Neuronal stem cell (in vitro differentiated cells): Measurements from ENCODE around the gene FRY.

Experiments
- DNase-seq: peaks from one replicate; pipeline ENCODE4 v3.0.0-alpha.2; 2013; ENCODE audit warnings: low spot score
- H2AFZ ChIP-seq: one replicate; pipeline ENCODE4 v1.6.1; 2013; ENCODE audit warnings: mild to moderate bottlenecking, low read length, inconsistent platforms
- H2AK5ac ChIP-seq: 2 replicates; pipeline ENCODE4 v1.6.1; 2013; ENCODE audit warnings: low read depth, mild to moderate bottlenecking, inconsistent platforms, low read length, moderate library complexity, mixed read lengths
- H2BK120ac ChIP-seq: 2 replicates; pipeline ENCODE4 v1.6.1; 2013; ENCODE audit warnings: low read depth, mild to moderate bottlenecking, inconsistent platforms, low read length, moderate library complexity, mixed read lengths
- H2BK12ac ChIP-seq: one replicate; pipeline ENCODE4 v1.6.1; 2013; ENCODE audit warnings: low read length, inconsistent platforms
- H2BK15ac ChIP-seq: 2 replicates; pipeline ENCODE4 v1.6.1; 2013; ENCODE audit warnings: mild to moderate bottlenecking, low read length, inconsistent platforms, mixed read lengths
- H2BK5ac ChIP-seq: one replicate; pipeline ENCODE4 v1.6.1; 2013; ENCODE audit warnings: inconsistent platforms, mild to moderate bottlenecking, low read length, moderate library complexity
- H3K14ac ChIP-seq: one replicate; pipeline ENCODE4 v1.6.1; 2013; ENCODE audit warnings: low read length, inconsistent platforms
- H3K18ac ChIP-seq: 2 replicates; pipeline ENCODE4 v1.6.1; 2013; ENCODE audit warnings: low read length, inconsistent platforms
- H3K23ac ChIP-seq: 2 replicates; pipeline ENCODE4 v1.6.1; 2013; ENCODE audit warnings: low read depth, mild to moderate bottlenecking, mixed read lengths, low read length, inconsistent platforms; ENCODE audit not compliant: poor library complexity
- H3K27ac ChIP-seq: replicated peaks from 3 replicates; pipeline ENCODE4 v1.5.1; 2013; ENCODE audit warnings: low read length, inconsistent platforms
- H3K27me3 ChIP-seq, 3 experiments: 2 replicates each; pipeline ENCODE4 v1.6.1; 2013; ENCODE audit warnings: low read length in 3 of 3, mild to moderate bottlenecking in 2 of 3, inconsistent platforms in 1 of 3, low read depth in 1 of 3, mixed read lengths in 1 of 3, moderate library complexity in 1 of 3; ENCODE audit not compliant: control insufficient read depth in 3 of 3, insufficient read depth in 3 of 3
- H3K36me3 ChIP-seq, 2 donors: replicated peaks in 1 of 2; 2 replicates each; pipeline ENCODE4 v1.6.1; 2013; ENCODE audit warnings: low read length in 2 of 2; ENCODE audit not compliant: control insufficient read depth in 2 of 2, insufficient read depth in 2 of 2
- H3K4ac ChIP-seq: 2 replicates; pipeline ENCODE4 v1.6.1; 2013; ENCODE audit warnings: inconsistent platforms, mild to moderate bottlenecking, low read length, moderate library complexity
- H3K4me1 ChIP-seq, 2 donors: 1 replicate in 1 of 2; 2 replicates in 1 of 2; pipeline ENCODE4 v1.6.1; 2013; ENCODE audit warnings: low read length in 2 of 2, low read depth in 1 of 2; ENCODE audit not compliant: control insufficient read depth in 2 of 2, insufficient read depth in 1 of 2
- H3K4me2 ChIP-seq: one replicate; pipeline ENCODE4 v1.6.1; 2013; ENCODE audit warnings: mild to moderate bottlenecking, low read length, inconsistent platforms; ENCODE audit not compliant: insufficient read depth, poor library complexity, severe bottlenecking
- H3K4me3 ChIP-seq, 2 donors: 2 replicates each; pipeline ENCODE4 v1.5.1; 2013; ENCODE audit warnings: low read length in 2 of 2, mild to moderate bottlenecking in 2 of 2, inconsistent platforms in 1 of 2, moderate library complexity in 1 of 2
- H3K79me1 ChIP-seq: one replicate; pipeline ENCODE4 v1.6.1; 2013; ENCODE audit warnings: low read depth, mild to moderate bottlenecking, inconsistent platforms, low read length, moderate library complexity
- H3K9ac ChIP-seq: one replicate; pipeline ENCODE4 v1.6.1; 2013; ENCODE audit warnings: mild to moderate bottlenecking, low read depth, low read length, inconsistent platforms; ENCODE audit not compliant: poor library complexity
- H3K9me3 ChIP-seq, 2 donors: replicated peaks in 1 of 2; 2 replicates each; pipeline versions ENCODE3 to v1.6.1; 2013; ENCODE audit warnings: low read length in 2 of 2, mild to moderate bottlenecking in 2 of 2, inconsistent platforms in 1 of 2, low read depth in 1 of 2, mixed read lengths in 1 of 2, moderate library complexity in 1 of 2; ENCODE audit not compliant: control insufficient read depth in 2 of 2, insufficient read depth in 1 of 2
- H4K8ac ChIP-seq: one replicate; pipeline ENCODE4 v1.6.1; 2013; ENCODE audit warnings: low read depth, mild to moderate bottlenecking, inconsistent platforms, low read length, moderate library complexity
- H4K91ac ChIP-seq: one replicate; pipeline ENCODE4 v1.6.1; 2013; ENCODE audit warnings: low read length, low read depth, mild to moderate bottlenecking, inconsistent platforms; ENCODE audit not compliant: poor library complexity
- WGBS, 2 donors: extraction: QIAGEN DNeasy Blood & Tissue Kit; methylation state at CpG; one replicate each; pipeline ENCODE4 v1.1.7; 2013; ENCODE audit warnings: missing lambda C conversion rate in 2 of 2, mixed read lengths in 1 of 2; ENCODE audit not compliant: insufficient read length in 2 of 2, insufficient replicate concordance in 1 of 2; ENCODE audit errors: extremely low coverage in 2 of 2; 5-methylcytosine and 5-hydroxymethylcytosine counted together

Gene FRY

DNA sequence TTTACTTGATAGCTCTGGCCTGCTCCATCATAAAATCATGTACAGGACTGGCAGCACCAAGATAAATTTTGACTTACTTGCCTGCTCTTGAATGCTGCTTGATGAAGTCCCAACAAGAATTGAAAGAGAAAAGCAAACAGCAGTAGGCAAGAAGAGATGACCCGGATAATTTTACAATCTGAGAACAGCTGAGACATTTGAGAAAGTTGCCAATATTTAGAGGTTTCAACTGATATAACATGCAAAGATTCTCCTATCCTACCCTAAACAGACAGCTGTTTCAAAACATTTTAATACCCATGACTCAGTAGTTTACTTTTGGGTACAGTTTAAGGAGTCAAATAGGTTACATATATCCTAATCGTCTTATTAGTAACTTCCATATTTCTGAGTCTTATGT is 5.9 kb downstream of the FRY start:
- H2BK5ac ChIP-seq: no peak overlapping the region
- H2AK5ac ChIP-seq: no peak overlapping the region
- H3K36me3 ChIP-seq: no peaks in the 10 kb centered on the region
- no peak overlapping the region for H4K91ac ChIP-seq
- H4K8ac ChIP-seq: no peak overlapping the region
- no peak overlapping the region for H2BK15ac ChIP-seq
- WGBS, 2 donors: no CpG with 5 or more reads among the region's 2 CpGs
- no peak overlapping the region for H3K18ac ChIP-seq
- no peak overlapping the region for H3K9ac ChIP-seq
- no peaks in the 10 kb centered on the region for H3K9me3 ChIP-seq
- no peaks in the 10 kb centered on the region for H3K79me1 ChIP-seq
- no peak for DNase-seq
- no peak overlapping the region for H3K4ac ChIP-seq
- peaks cover 0 to 6% of the 10 kb centered on the region in 2 donors for H3K4me1 ChIP-seq
- no peak overlapping the region for H2AFZ ChIP-seq
- H3K23ac ChIP-seq: no peak overlapping the region
- no peak overlapping the region for H3K27ac ChIP-seq
- H2BK12ac ChIP-seq: no peak overlapping the region
- H2BK120ac ChIP-seq: no peak overlapping the region
- no peaks in the 10 kb centered on the region for H3K27me3 ChIP-seq
- H3K14ac ChIP-seq: no peak overlapping the region
- H3K4me3 ChIP-seq: no peak overlapping the region
- no peak overlapping the region for H3K4me2 ChIP-seq

DNA sequence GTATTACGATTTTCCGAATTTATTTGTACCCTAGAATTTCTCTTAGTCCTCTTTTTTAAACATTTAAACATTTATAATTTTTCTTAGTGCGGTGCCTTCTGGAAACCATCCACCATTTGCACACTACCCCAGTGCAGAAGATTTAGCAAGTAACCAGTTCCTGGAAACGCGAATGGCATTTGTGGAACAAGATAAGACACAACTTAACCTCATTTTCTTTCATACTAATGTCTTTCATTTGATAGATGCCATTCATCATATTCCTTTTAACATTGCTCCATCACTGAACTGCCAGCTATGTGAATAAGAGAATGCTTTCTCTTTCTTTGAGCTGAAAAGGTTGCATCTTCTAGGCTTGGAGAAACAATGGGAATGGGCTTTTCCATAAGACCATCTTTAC is 6.8 kb downstream of the FRY start:
- Histone ChIP-seq H3K79me1 (no peaks in the 10 kb centered on the region), H3K4ac (no peak overlapping the region), H2AK5ac (no peak overlapping the region), H4K91ac (no peak overlapping the region), H3K9ac (no peak overlapping the region), H3K18ac (no peak overlapping the region), H3K36me3 (no peaks in the 10 kb centered on the region), H2BK5ac (no peak overlapping the region), H3K9me3 (no peaks in the 10 kb centered on the region), H2BK15ac (no peak overlapping the region), H3K4me1 (peaks cover 0 to 6% of the 10 kb centered on the region in 2 donors), H4K8ac (no peak overlapping the region), H3K4me3 (no peak overlapping the region), H2AFZ (no peak overlapping the region), H3K27ac (no peak overlapping the region), H3K14ac (no peak overlapping the region), H3K4me2 (no peak overlapping the region), H2BK12ac (no peak overlapping the region), H2BK120ac (no peak overlapping the region), H3K27me3 (no peaks in the 10 kb centered on the region), H3K23ac (no peak overlapping the region)
- WGBS, 2 donors: no CpG with 5 or more reads among the region's 5 CpGs
- DNase-seq: no peak

DNA sequence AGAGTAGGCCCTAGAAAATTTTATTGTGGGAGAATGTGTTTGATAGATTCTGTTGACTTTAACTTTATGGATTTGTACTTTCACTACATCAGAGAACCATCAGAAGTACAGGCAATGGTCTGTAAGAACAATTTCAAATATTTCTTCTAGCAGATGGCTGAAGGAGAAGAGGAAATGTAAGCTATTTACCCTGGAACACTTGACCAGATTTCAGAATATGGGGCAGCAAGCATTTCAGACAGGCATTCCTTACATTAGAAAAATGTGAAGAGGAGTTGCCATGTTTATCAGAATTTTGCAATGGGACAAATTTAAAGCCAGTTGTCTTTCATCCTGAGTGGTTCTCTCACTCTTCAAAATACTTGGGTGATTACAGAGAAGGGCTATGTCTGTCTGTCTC is 7.5 kb downstream of the FRY start:
- Histone ChIP-seq H2BK120ac (no peak overlapping the region), H2AFZ (no peak overlapping the region), H3K4ac (no peak overlapping the region), H3K9me3 (no peaks in the 10 kb centered on the region), H3K4me3 (no peak overlapping the region), H2BK12ac (no peak overlapping the region), H3K27me3 (no peaks in the 10 kb centered on the region), H3K18ac (no peak overlapping the region), H3K79me1 (no peaks in the 10 kb centered on the region), H2BK5ac (no peak overlapping the region), H3K27ac (no peak overlapping the region), H2BK15ac (no peak overlapping the region), H3K9ac (no peak overlapping the region), H3K23ac (no peak overlapping the region), H2AK5ac (no peak overlapping the region), H4K91ac (no peak overlapping the region), H3K4me2 (no peak overlapping the region), H3K4me1 (peaks cover 0 to 6% of the 10 kb centered on the region in 2 donors), H3K14ac (no peak overlapping the region), H4K8ac (no peak overlapping the region), H3K36me3 (no peaks in the 10 kb centered on the region)
- DNase-seq: no peak

GRCh38 chr13:32039528-32039927 is 8.0 kb downstream of the FRY start:
- Histone ChIP-seq H4K91ac (no peak overlapping the region), H3K4me2 (no peak overlapping the region), H3K4ac (no peak overlapping the region), H3K79me1 (no peaks in the 10 kb centered on the region), H3K4me1 (peaks cover 0 to 6% of the 10 kb centered on the region in 2 donors), H4K8ac (no peak overlapping the region), H3K9me3 (no peaks in the 10 kb centered on the region), H2BK15ac (no peak overlapping the region), H3K27ac (no peak overlapping the region), H2BK5ac (no peak overlapping the region), H3K9ac (no peak overlapping the region), H3K4me3 (no peak overlapping the region), H3K36me3 (no peaks in the 10 kb centered on the region), H3K18ac (no peak overlapping the region), H3K23ac (no peak overlapping the region), H2AFZ (no peak overlapping the region), H2BK12ac (no peak overlapping the region), H3K27me3 (no peaks in the 10 kb centered on the region), H2BK120ac (no peak overlapping the region), H3K14ac (no peak overlapping the region), H2AK5ac (no peak overlapping the region)
- WGBS, 2 donors: no CpG with 5 or more reads among the region's 1 CpG
- DNase-seq: no peak
